ENCODE results near the gene ADAM12. TPM values are rescaled to one million over a fixed set of nuclear protein-coding genes. Genes with fewer than 3 reads are reported as not detected.

Gene ADAM12
- total and polyA plus RNA-seq, 10 of the 15 experiments (the other 5 are each of a cell fraction or from before 2014, with no cell fraction given): under 0.01 to 0.62 (median 0.04) TPM; not detected in 5

DNA sequence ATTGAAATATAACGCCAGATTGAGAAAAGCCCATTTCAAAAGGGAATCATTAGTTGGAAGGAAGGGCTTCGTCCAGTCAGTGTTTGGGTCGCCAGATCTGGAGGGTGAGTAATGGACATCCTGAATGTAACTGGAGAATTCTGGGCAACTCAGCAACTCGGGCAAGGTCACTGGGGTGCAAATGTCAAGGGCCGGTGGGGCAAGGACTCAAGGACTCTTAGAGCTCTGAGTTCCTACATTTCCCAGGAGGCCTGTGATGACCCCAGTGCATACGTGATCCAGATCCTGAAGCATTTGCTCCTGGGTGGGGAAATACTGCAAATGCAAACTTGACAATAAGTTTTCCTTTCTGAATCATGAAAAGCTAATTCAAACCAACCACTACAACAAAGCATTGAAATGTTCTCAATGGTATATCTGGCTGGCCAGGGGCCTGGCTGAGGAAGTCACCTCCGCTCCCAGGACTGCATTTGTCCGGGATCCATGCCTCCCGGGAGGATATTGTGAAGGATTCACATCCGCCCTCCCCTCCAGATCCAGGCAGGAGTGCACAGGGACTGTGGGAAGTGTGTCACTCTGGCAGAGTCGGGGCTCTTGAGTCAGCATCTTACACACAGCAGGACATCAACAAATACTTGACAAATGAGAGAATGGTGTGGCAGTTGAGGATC is 327.9 kb downstream of the ADAM12 start:
- H3K79me2 ChIP-seq (ENCODE audit: control insufficient read depth, insufficient read depth, low read length): no peaks in the 10 kb centered on the region
- ChIA-PET POLR2A (no interaction called here), SMC1A (ENCODE audit: uncharacterized antibody, unreplicated experiment) (no interaction called here), RAD21 (ENCODE audit: unreplicated experiment) (interaction anchor here (0.9 kb wide), 1 partner anchor 82 kb away, joined by 3 read pairs; no protein-coding TSS in a partner anchor), CTCF (no interaction called here)
- in situ Hi-C loops (cut with MboI) (no loop called here), intact Hi-C loops (cut with micrococcal nuclease; ENCODE audit: unreplicated experiment) (no loop called here)
- no peaks in the 10 kb centered on the region for H3K4me1 ChIP-seq (ENCODE audit: control insufficient read depth, insufficient read depth, low read length)
- no peaks in the 10 kb centered on the region for H3K9me3 ChIP-seq (replicated peaks; ENCODE audit: control insufficient read depth, insufficient read depth, low read length)
- H3K27me3 ChIP-seq (replicated peaks in 1 of 2; ENCODE audit: control insufficient read depth in 2 of 2, insufficient read depth in 2 of 2, low read length in 1 of 2): no peaks in the 10 kb centered on the region
- H3K4me3 ChIP-seq: no peak overlapping the region
- no peak overlapping the region for H3K9ac ChIP-seq (ENCODE audit: control insufficient read depth, insufficient read depth, low read length)
- no peak overlapping the region for H3K4me2 ChIP-seq (ENCODE audit: control insufficient read depth, insufficient read depth)
- H3K27ac ChIP-seq (ENCODE audit: control insufficient read depth, insufficient read depth): no peak overlapping the region
- H3K36me3 ChIP-seq (ENCODE audit: control insufficient read depth in 2 of 2, insufficient read depth in 2 of 2, low read length in 1 of 2): no peaks in the 10 kb centered on the region
- no peak overlapping the region for H2AFZ ChIP-seq (ENCODE audit: control insufficient read depth, low read depth, low read length)
- no peak for ATAC-seq
- WGBS (ENCODE audit: insufficient coverage, insufficient replicate concordance, low lambda C conversion rate, missing lambda C conversion rate): under 1% methylated on average over 11 of the region's 11 CpGs
- no TSS peak for BruUV-seq (replicated peaks)
- H4K20me1 ChIP-seq (ENCODE audit: control insufficient read depth, insufficient read depth): no peaks in the 10 kb centered on the region
- DNase-seq (ENCODE audit: low read depth, low spot score): no peak
- FAIRE-seq: no peak
- no peak for TF ChIP-seq ATF7 (IDR thresholded peaks at IDR 0.05; ENCODE audit: low read depth)
- TF ChIP-seq, protein P1, sequence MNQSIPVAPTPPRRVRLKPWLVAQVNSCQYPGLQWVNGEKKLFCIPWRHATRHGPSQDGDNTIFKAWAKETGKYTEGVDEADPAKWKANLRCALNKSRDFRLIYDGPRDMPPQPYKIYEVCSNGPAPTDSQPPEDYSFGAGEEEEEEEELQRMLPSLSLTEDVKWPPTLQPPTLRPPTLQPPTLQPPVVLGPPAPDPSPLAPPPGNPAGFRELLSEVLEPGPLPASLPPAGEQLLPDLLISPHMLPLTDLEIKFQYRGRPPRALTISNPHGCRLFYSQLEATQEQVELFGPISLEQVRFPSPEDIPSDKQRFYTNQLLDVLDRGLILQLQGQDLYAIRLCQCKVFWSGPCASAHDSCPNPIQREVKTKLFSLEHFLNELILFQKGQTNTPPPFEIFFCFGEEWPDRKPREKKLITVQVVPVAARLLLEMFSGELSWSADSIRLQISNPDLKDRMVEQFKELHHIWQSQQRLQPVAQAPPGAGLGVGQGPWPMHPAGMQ (IDR thresholded peaks at IDR 0.05; ENCODE audit: borderline replicate concordance): no peak
- TF ChIP-seq SMC3 (IDR thresholded peaks at IDR 0.05; ENCODE audit: borderline replicate concordance, low read length): no peak
- TF ChIP-seq GATAD2B (conservative IDR thresholded peaks at IDR 0.05; ENCODE audit: low read depth): no peak
- no peak for TF ChIP-seq SUPT20H (IDR thresholded peaks at IDR 0.05; ENCODE audit: borderline replicate concordance, control insufficient read depth, low read depth, low read length)
- no peak for TF ChIP-seq PAX8 (IDR thresholded peaks at IDR 0.05)
- TF ChIP-seq, protein P2, sequence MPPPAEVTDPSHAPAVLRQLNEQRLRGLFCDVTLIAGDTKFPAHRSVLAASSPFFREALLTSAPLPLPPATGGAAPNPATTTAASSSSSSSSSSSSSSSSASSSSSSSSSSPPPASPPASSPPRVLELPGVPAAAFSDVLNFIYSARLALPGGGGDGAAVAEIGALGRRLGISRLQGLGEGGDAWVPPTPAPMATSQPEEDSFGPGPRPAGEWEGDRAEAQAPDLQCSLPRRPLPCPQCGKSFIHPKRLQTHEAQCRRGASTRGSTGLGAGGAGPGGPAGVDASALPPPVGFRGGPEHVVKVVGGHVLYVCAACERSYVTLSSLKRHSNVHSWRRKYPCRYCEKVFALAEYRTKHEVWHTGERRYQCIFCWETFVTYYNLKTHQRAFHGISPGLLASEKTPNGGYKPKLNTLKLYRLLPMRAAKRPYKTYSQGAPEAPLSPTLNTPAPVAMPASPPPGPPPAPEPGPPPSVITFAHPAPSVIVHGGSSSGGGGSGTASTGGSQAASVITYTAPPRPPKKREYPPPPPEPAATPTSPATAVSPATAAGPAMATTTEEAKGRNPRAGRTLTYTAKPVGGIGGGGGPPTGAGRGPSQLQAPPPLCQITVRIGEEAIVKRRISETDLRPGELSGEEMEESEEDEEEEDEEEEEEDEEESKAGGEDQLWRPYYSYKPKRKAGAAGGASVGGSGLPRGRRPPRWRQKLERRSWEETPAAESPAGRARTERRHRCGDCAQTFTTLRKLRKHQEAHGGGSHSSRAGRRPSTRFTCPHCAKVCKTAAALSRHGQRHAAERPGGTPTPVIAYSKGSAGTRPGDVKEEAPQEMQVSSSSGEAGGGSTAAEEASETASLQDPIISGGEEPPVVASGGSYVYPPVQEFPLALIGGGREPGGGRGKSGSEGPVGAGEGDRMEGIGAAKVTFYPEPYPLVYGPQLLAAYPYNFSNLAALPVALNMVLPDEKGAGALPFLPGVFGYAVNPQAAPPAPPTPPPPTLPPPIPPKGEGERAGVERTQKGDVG (CRISPR knock-in tag; IDR thresholded peaks at IDR 0.05): no peak
- no peak for TF ChIP-seq NFXL1 (IDR thresholded peaks at IDR 0.05; ENCODE audit: borderline replicate concordance)
- no peak for TF ChIP-seq PML (IDR thresholded peaks at IDR 0.05; ENCODE audit: low read length)
- no peak for TF ChIP-seq POLR2A (IDR thresholded peaks at IDR 0.05; ENCODE audit: low read depth, low read length)
- TF ChIP-seq, protein P3, sequence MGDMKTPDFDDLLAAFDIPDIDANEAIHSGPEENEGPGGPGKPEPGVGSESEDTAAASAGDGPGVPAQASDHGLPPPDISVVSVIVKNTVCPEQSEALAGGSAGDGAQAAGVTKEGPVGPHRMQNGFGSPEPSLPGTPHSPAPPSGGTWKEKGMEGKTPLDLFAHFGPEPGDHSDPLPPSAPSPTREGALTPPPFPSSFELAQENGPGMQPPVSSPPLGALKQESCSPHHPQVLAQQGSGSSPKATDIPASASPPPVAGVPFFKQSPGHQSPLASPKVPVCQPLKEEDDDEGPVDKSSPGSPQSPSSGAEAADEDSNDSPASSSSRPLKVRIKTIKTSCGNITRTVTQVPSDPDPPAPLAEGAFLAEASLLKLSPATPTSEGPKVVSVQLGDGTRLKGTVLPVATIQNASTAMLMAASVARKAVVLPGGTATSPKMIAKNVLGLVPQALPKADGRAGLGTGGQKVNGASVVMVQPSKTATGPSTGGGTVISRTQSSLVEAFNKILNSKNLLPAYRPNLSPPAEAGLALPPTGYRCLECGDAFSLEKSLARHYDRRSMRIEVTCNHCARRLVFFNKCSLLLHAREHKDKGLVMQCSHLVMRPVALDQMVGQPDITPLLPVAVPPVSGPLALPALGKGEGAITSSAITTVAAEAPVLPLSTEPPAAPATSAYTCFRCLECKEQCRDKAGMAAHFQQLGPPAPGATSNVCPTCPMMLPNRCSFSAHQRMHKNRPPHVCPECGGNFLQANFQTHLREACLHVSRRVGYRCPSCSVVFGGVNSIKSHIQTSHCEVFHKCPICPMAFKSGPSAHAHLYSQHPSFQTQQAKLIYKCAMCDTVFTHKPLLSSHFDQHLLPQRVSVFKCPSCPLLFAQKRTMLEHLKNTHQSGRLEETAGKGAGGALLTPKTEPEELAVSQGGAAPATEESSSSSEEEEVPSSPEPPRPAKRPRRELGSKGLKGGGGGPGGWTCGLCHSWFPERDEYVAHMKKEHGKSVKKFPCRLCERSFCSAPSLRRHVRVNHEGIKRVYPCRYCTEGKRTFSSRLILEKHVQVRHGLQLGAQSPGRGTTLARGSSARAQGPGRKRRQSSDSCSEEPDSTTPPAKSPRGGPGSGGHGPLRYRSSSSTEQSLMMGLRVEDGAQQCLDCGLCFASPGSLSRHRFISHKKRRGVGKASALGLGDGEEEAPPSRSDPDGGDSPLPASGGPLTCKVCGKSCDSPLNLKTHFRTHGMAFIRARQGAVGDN (IDR thresholded peaks at IDR 0.05): no peak
- TF ChIP-seq CHD2 (IDR thresholded peaks at IDR 0.05; ENCODE audit: borderline replicate concordance, low read depth, low read length): no peak
- no peak for TF ChIP-seq NR2C2 (IDR thresholded peaks at IDR 0.05; ENCODE audit: borderline replicate concordance, control insufficient read depth, insufficient read length, low read depth)
- TF ChIP-seq EZH2 (IDR thresholded peaks at IDR 0.05; ENCODE audit: borderline replicate concordance, control insufficient read depth, low read depth, low read length): no peak
- TF ChIP-seq LARP7 (IDR thresholded peaks at IDR 0.05): no peak
- TF ChIP-seq STAT3 (IDR thresholded peaks at IDR 0.05; ENCODE audit: low read depth, low read length): no peak

Measured in GM12878 (cell line).